Activated T-cell treated with anti-CD3 and anti-CD28 coated beads for 1 hour (primary cell): Measurements from ENCODE around the gene GDNF.
"Not testable (repeated sequence)": the region's sequence is repeated elsewhere in the genome, so short reads cannot be mapped to it uniquely, and the experiment has no call there.

Source experiments
- DNase-seq: peaks from one replicate; pipeline ENCODE4 v3.0.0-alpha.2; 2020; ENCODE audit warnings: low read depth

The GDNF gene, protein sequence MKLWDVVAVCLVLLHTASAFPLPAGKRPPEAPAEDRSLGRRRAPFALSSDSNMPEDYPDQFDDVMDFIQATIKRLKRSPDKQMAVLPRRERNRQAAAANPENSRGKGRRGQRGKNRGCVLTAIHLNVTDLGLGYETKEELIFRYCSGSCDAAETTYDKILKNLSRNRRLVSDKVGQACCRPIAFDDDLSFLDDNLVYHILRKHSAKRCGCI

DNA sequence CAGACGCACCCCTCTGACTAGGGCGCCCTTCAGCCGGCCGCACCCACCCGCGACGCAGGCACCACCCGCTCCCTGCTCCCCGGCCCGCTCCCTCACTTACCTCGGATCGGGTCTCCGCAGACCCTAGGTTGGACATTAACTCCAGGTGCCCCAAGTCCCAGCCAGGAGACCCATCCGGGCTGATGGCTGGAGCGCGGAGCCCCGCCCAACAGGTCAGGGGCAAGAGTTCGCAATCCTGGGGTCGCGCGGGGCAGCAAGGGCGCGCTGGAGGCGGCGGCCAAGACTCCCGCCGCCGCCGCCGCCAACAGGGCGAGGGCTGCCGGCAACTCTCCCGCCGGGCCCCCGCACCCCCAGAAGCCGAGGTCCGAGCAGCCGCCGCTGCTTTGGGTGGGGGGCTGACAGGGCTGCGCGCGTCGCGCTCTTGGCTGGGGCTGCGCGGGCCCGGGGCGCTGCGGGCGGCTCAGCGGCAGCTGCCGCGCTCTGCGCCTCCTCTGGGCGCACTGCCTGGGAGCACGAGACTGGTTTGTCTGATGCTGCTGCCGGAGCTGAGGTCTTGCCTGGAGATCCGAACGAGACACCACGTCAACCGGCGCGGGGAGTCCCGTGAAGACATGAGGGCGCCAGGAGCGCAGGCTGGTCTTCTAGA is at the start of gene GDNF:
Gene GDNF (minus strand): TSS at position 635 of the 646 bp plus-strand sequence. CDS start 5,245 bp downstream, outside the sequence.
- no peak for DNase-seq

DNA sequence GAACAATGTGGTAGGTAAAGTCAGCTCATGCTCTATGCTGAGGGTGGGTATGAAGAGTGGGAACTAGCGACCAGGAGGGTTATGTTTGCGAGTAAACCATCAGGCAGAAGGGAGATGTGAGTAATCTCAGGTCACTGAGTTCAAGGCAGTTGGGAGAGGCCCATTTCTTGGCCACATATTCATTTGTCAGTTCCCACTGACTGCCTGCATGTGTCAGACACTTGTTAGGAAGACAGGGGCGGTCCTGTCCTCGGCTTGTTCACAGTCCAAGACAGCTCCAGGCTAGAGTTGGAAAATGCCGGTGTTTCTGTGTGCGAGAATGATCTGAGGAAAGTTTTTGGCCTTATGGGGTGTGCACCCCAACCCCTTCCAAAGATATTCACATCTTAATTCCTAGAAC is 48.6 kb upstream of the GDNF start:
- no peak for DNase-seq

DNA sequence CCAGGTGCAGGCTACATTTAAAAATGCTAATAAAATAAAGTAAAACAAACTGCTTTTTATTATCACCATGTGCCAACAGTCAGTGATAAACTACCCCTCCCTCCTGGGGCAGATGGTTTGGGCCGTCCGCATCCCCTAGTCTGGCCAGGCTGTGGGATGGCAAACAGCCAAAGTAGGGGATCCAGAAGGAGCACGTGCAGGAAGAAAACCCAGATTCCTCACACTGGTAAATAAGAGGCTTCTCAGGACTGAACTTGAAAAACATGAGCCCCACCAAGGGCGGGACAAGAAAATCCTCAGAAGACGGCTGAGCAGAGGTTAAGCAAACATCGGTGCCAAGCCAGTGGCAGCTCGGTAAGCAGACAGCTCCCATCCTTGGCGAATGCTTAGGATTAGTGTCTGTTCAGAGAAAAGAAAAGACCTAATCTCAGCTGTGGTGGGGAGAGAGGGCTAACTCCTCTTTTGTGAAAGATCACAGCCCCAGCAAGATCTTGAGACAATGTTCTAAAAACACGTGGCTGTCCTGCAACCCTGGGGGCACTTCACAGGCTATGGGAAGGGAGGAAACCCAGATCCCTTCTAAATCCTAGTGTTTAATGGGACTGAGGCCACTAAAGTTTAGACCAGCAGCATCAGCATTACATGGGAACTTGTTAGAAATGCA is 46.5 kb upstream of the GDNF start:
- DNase-seq, result no peak

DNA sequence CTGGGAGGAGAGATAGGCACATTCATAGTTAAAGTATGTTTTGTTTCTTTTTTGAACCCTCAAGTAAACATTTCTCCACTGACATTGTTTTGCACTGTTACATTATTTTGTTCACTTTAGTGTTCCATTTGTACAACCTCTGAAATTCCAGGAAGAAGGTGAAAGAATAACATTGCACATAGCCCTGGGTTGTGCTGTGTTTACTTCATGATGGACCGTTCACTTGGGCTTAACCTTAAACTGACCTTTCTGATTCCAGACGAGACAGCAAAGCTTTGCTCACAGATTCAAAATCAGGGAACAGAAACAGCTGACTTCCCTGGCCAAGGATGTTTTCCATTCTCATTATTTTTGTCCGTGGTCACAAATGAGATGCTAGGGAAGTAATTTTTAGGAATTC is 42.8 kb upstream of the GDNF start:
- no peak for DNase-seq

DNA sequence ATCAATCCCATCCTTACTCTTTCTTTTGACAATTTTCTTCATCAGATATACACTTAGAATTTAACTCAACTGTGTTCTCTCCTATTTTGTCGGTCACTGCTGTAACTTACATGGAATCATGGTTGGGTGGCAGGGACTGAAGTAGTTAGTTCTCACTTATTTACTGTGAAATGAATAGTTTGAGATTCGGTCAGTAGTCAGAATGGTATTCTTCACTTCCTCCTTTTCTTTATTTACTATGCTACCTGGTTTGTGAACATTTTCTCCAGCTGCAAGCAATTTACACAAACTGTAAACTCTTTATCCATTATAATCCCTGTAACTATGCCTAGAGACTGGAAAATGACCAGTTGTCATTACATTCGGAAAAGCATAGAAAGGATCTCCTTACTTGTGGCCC is 41.5 kb upstream of the GDNF start:
- no peak for DNase-seq

DNA sequence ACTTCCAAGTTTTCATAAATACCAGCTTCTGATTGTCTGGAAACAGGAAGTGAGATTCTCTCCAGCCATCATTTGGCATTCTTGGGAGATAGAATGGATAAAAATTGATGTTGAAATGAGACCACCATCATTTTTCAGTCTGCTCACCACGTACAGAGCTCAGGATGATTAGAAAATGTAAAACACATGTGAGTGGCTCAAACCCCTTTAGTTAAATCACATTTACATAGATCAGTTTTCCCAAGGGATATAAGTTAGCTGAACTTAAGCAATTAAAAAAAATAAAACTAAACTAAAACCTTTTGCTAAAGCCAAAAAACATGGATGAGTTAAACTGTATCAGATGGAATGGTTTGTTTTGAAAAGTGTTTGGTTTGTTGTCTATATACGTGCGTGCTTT is 37.1 kb upstream of the GDNF start:
- no peak for DNase-seq

DNA sequence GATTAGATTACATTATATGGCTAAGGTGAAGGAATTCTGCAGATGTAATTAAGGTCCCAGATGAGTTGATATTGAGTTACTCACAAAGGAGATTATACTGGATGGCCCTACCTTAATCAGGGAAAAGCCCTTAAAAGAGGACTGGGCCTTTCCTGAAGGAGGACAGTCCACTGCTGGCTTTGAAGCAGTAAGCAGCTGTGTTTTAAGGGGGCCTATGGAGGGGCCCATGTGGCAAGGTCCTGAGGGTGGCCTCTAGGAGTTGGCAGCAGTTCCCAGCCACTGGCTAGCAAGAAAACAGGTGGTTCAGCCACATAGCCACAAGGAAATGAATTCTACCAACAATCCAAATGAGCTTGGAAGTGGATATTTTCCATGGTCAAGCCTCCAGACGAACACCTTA is 36.4 kb upstream of the GDNF start:
- no peak for DNase-seq

DNA sequence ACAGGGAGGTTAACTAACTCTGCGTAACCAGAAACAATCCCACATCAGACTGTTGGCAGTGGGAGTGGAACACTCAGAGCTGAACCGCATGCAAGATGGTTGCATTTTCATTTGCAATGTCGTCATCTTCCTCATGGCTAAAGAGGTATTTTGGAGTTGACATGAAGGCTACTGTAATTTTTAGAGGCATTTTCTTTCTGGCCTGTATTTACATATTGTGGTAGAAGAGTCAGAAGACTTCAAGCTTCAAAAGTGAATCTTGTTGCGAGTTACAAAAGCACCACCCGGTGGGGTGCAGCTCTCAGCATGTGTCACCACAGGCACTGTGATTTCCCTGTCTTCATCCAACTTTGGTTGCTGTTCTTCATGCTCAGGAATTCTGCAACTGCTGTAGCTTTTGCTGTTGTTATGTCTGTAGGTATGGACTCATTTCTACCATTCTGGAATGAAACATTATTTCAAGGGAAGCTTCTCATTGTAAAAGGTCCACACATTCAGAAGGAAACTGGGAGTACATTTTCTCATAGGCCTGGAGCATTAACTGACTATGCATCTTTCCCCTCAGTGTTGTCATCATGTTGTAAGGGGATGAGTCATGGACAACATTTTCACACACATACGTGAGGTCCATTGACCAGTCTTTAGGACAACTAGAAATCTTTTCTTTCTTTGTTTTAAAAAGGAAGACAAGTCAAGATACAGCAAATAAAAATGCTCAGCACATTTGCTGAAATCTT is 35.4 kb upstream of the GDNF start:
- DNase-seq, result no peak

DNA sequence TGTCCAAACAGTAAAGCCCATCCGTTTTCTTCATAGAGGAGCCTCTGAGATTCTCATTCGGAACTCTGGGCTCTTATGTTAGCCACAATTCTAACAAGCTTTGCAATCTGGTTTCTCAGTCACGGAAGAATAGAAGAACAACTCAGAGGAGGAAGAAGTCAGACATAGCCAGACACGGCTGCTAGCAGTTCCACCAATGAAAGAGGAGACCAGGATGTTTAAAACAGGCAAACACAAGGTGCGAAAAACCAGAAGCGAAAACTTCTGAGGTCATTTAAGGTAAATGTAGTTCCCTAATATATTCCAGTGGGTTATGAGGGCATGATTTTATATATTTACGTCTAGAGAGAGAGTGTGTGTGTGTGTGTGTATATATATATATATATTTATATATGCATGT is 34.1 kb upstream of the GDNF start:
- DNase-seq, result no peak

DNA sequence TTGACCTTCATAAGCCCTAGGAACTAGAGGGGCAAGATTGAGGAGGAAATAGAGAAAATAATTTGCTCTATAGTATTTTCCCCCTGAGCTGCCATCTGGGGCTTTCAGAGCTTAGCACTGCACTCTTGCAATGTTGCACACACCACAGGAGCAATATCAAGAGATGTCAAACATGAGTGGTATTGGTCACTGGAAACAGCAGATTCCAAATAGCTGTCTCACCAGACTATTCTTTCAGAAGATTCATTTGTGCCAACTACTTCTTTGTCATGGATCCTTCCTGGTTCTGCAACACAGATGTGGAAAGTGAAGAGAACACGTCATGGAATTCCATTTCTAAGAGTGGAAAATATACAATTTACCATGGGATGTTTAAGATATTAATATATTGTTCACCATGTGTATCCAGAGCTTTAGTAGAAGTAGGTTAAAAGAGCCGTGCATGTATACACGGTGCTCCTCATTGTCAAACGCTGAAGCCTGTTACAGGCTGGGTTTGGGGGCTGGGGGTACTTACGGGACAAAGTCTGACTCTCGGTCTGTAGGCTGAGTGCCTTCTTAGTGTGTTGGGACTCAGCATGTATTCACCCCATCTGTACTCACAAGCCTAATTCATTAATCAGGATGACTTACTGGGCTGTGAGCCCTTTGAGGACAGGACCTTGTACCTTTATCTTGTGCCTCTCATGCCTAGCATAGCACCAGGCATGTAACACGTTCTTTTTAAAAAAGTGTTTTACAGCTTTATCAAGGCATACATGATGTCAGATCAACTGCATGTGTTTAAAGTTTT is 31.4 kb upstream of the GDNF start:
- DNase-seq, result no peak

DNA sequence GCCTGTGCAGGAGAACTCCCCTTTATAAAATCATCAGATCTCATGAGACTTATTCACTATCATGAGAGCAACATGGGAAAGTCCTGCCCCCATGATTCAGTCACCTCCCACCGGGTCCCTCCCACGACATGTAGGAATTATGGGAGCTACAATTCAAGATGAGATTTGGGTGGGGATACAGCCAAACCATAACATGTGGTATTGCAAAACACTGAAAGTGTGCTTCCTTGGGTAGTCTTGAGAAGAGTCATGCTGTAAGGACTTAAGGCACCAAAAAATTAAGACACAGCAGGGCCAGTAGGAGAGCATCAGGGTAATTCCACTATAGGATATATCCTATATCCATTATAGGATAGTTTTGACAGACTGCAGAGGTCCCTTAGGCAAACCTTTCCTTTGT is 29.4 kb upstream of the GDNF start:
- DNase-seq, result no peak

DNA sequence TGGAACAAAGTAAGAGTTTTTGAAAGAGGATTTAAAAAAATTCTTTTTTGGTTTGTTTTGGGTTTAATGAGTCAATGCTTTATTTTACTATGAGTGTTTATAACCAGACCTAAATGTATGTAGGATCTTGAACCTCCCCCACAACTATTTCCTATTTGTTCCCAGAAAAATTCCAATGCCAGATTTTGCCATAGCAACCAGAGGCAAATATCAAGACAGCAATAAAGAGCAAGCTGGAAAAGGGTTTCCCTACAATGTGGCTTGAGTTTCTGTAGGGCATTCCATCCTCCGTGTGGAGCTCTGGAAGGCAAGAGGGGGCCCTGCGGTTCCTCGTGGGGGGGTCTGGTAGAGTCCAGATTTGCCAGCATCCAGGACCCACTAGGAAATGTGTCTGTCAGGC is 27.8 kb upstream of the GDNF start:
- DNase-seq, result no peak

DNA sequence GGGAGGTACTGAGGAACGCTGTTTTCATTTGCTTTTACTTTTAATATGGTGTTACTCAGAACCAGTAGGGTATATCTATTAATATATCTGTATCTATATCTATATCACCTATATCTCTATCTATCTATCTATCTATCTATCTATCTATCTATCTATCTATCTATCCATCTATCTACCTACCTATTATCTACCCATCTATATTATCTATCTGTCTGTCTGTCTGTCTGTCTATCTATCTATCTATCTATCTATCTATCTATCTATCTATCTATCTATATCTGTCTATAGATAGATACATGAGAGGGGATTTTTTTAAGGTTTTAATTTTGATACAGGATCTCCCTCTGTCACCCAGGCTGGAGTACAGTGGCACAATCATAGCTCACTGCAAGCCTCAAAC is 23.1 kb upstream of the GDNF start:
- not testable (repeated sequence) for DNase-seq

DNA sequence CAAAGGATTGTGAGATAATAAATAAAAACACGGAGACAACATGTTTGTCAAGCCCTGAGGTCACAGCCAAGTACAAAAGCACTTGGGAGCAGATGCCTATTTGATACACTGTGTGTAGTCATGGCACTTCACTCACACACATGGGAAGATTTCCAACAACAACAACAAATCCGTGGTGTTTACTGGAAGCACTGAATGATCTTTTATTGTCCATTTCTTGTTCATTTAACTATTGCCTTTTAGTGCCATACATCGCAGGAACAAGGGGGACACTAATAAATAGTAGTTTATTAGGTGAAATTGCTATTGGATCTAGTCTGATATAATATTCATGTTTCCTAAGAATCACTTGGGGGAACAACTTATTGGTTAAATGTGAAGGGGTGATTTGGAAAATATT is 20.4 kb upstream of the GDNF start:
- no peak for DNase-seq

DNA sequence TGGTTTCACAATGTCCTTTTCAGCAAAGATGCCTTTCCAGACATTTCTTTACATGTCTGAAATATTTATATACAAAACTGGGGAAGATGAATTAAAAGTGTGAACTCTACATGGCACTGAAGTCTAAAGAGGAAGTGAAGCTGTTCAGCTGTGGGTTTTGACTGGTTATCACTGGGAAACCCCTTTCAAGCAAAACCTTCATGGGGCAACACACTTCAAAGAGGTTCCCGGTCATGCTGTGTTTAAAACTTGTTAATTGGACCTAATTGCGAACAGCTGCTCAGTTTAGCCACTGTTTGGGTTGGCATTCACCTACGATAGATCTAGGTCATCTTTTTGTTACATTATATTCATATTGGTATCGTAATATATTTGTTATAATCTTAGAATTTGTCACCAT is 20.0 kb upstream of the GDNF start:
- no peak for DNase-seq

DNA sequence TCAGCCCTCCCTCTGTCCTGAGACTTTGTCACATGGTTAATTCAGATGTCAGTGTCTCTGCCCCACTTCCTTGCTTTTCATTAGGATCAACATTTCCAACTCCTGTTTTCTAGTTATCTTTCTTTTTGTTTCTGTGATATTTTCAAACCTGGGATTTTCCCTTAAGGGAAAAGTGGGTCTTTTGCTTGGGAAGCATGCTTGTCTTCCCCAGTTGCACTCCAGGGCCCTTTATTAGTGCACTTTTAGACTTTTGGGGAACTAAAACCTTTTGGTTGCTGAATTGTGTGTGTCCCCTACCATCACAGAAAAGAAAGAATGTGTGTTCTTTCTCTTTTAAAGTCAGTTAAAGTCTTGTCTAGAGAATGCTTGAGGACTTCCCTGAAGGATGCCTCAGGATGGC is 18.4 kb upstream of the GDNF start:
- DNase-seq, result no peak

DNA sequence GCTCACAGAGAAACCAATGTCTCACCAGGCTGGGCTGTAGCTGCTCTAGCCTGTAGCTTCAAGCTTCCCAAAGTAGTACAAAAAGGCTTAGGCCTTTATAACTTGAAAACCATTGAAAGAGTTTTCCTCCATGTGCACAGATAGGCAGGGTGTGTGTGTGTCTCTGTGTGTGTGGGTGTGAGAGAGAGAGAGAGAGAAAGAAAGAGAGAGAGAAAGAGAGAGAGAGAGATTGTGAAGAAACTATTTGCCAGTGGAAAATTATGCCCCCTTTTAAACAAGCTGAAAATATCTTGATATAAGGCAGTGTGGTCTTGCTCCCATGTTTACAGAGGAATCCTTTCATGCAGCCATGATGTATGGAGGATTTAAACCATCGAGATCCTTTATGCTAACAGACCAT is 17.9 kb upstream of the GDNF start:
- DNase-seq, result no peak

DNA sequence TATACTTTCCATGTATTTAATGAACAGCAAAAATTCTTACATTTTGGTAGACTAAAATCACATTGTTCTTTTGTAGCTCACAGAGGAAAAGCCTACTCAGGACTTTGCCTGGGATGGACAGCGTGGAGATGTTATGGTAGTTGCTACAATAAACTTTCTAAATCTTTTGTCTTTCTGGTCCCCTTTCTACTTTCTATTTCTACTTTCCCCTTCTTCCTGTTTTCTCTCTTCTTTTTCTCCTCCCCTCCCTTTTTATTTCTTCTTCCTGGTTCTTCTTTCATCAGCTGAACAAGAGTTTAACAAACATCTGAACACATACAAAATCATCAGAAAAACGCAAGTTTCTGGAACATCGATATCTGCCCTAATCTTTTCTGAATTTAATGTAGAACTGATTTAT is 15.6 kb upstream of the GDNF start:
- DNase-seq, result no peak

DNA sequence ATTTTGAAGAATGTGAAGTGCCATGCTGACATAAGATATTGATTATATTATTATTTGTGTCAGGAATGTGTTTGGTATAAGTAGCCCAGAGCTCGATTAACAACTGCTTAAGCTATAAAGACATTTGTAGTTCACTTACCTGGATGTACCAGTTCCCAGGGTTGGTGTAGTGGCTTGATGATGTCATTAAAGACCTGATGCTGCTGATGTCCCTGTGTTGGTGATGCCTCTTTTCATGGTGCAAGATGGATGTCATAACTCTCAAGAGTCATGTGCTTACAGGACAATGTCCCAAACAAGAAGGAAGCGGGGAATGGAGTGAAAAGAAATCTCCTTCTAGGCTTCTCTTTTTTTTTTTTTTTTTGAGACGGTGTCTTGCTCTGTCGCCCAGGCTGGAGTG is 11.5 kb upstream of the GDNF start:
- no peak for DNase-seq

DNA sequence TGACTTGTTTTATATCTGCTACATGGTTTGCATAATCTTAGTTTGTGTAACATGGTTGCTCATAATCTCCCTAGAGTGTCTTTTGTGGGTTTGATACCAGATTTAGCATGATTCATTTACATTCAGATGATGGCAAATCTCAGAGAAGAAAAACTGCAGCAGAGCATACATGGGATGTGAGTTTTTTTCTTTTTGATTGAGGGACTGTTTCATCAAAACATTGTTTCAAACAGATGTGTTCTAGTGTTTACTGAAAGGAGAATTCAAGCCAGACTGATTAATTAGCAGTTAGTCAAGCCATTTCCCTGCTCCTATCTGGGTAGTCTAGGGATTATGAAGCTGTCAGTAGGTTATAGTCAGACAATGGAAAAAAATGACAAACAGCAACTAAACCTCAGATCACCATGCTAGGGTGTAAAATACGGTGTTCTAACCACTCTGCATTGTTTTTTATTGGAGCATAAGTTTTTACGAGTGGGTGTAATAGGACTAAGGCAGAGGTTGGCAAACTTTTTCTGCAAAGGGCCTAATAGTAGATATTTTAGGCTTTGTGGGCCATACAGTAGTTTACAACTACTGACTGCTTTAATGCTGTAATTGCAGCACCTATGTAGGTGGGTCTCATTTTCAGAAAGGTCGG is 10.5 kb upstream of the GDNF start:
- DNase-seq, result no peak

DNA sequence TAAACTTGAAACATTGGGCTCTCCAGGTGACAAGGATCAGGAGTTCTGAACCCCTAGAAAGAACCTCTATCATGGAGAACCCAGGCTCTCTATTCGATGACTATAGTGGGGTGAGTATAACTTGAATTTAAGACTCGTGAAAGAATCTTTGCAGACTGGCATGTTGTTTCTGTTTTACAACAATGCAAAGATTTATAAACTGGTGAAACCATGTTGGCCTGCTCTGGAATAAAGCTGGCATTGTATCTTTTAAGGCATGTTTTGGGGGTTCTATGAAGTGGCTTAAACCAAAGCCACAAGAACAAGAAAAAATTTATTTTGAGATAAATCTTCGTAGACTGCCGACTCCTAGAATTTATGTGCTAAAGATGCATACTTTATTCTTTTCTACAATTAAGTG is 9.8 kb upstream of the GDNF start:
- no peak for DNase-seq

DNA sequence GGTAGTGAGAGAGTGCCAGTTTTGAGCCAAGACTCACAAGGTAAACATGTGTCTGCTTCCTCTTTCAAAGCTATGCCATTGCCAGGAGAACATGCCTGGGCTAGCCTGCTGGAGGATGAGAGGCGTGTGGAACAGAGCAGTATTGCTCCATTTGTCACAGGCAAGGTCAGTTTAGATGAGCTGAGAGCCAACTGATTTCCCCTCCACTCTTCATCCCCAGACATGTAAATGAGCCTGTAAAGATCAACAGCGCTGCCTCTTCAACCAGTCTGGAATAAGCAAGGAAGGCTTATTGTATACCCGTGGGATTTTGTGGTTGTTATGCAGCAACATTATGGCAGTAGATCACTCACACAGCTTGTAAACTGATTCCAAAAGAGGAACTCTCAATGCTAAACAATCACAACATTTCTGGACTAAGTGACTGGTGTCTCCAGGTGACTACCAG is 8.2 kb upstream of the GDNF start:
- no peak for DNase-seq
